SK-N-SH (cell line): ENCODE measurements around the gene DUSP3. TPM values are rescaled to one million over a fixed set of nuclear protein-coding genes. Genes with fewer than 3 reads are reported as not detected.
A peak's percentile ranks its signal among the peaks of the same experiment; 100 is the strongest.

Source experiments
- CTCF ChIA-PET: fragments of 300-600, 350-600 bp; formaldehyde crosslinking; extraction: SDS; loops from one replicate; lab custom pipeline; 2021; lab: Yijun Ruan, JAX
- POLR2A ChIA-PET: fragments of 350-600 bp; sonication (Branson Sonifier 250); formaldehyde crosslinking; extraction: SDS; loops from one replicate; lab custom pipeline; 2020; ENCODE audit warnings: antibody characterized with exemption, inconsistent platforms; lab: Yijun Ruan, JAX
- DNase-seq: peaks from one replicate; pipeline ENCODE4 v3.0.0; 2012
- H2AFZ ChIP-seq: fragments of 200-600 bp; sonication (generic); 2 replicates; pipeline ENCODE4 v1.8.1; 2016; ENCODE audit warnings: antibody characterized with exemption, mild to moderate bottlenecking, low read depth
- H3F3A ChIP-seq: fragments of 200-600 bp; sonication (generic); replicated peaks from 2 replicates; pipeline ENCODE3; 2016; ENCODE audit warnings: antibody characterized with exemption, mild to moderate bottlenecking; ENCODE audit not compliant: insufficient read depth
- H3K27ac ChIP-seq, 2 experiments: fragments of 200-500 bp in 1 of 2; fragments of 200-600 bp in 1 of 2; sonication (Bioruptor generic) in 1 of 2; sonication (generic), shearing (Covaris generic) in 1 of 2; 2 replicates each; pipeline versions ENCODE4 v1.5.1 to v1.6.1; 2014 to 2016; ENCODE audit warnings: low read depth in 2 of 2, inconsistent platforms in 1 of 2, low read length in 1 of 2, mild to moderate bottlenecking in 1 of 2, mixed read lengths in 1 of 2
- H3K27me3 ChIP-seq: fragments of 200-600 bp; sonication (generic), shearing (Covaris generic); 2 replicates; pipeline ENCODE4 v1.6.1; 2016; ENCODE audit warnings: mixed run types; ENCODE audit not compliant: insufficient read depth
- H3K36me3 ChIP-seq, 2 experiments: fragments of 200-500 bp in 1 of 2; fragments of 200-600 bp in 1 of 2; sonication (Bioruptor generic) in 1 of 2; sonication (generic) in 1 of 2; replicated peaks in 1 of 2; 2 replicates each; pipeline versions ENCODE3 to v1.5.1; 2014 to 2016; ENCODE audit warnings: low read length in 1 of 2, mild to moderate bottlenecking in 1 of 2; ENCODE audit not compliant: insufficient read depth in 2 of 2, control insufficient read depth in 1 of 2
- H3K4me1 ChIP-seq, 2 experiments: fragments of 200-500 bp in 1 of 2; fragments of 200-600 bp in 1 of 2; sonication (Bioruptor generic) in 1 of 2; sonication (generic), shearing (Covaris generic) in 1 of 2; 2 replicates each; pipeline versions ENCODE4 v1.5.1 to v1.6.1; 2014 to 2016; ENCODE audit warnings: low read depth in 1 of 2, low read length in 1 of 2, mixed run types in 1 of 2; ENCODE audit not compliant: insufficient read depth in 2 of 2, control insufficient read depth in 1 of 2
- H3K4me2 ChIP-seq: fragments of 200-600 bp; sonication (generic), shearing (Covaris generic); 2 replicates; pipeline ENCODE4 v1.6.1; 2017; ENCODE audit warnings: mixed run types
- H3K4me3 ChIP-seq, 2 experiments: fragments of 200-500 bp in 1 of 2; fragments of 200-600 bp in 1 of 2; sonication (Bioruptor generic) in 1 of 2; sonication (generic), shearing (Covaris generic) in 1 of 2; 2 replicates each; pipeline versions ENCODE4 v1.5.1 to v1.8.1; 2014 to 2016; ENCODE audit warnings: low read depth in 2 of 2, inconsistent platforms in 1 of 2, low read length in 1 of 2, mild to moderate bottlenecking in 1 of 2, mixed read lengths in 1 of 2, moderate library complexity in 1 of 2
- H3K79me2 ChIP-seq: fragments of 200-600 bp; sonication (generic); 2 replicates; pipeline ENCODE4 v1.8.1; 2017; ENCODE audit warnings: mild to moderate bottlenecking; ENCODE audit not compliant: insufficient read depth
- H3K9ac ChIP-seq: fragments of 200-600 bp; sonication (generic); 2 replicates; pipeline ENCODE4 v1.6.1; 2017; ENCODE audit warnings: mixed run types
- H3K9me2 ChIP-seq: fragments of 200-600 bp; sonication (generic); 2 replicates; pipeline ENCODE4 v1.6.1; 2017; ENCODE audit warnings: mixed run types
- H3K9me3 ChIP-seq: fragments of 200-600 bp; sonication (generic); 2 replicates; pipeline ENCODE4 v1.6.1; 2017; ENCODE audit warnings: mixed run types, mild to moderate bottlenecking, moderate library complexity
- H4K20me1 ChIP-seq: fragments of 200-600 bp; sonication (generic); 2 replicates; pipeline ENCODE4 v1.6.1; 2017; ENCODE audit warnings: mild to moderate bottlenecking, mixed run types; ENCODE audit not compliant: insufficient read depth
- CTCF ChIP-seq: fragments of 200-600 bp; sonication (generic); IDR thresholded peaks from 2 replicates; pipeline ENCODE4 v1.6.1; 2017; ENCODE audit warnings: antibody characterized with exemption, mild to moderate bottlenecking, moderate library complexity
- ELF1 ChIP-seq: IDR thresholded peaks from 2 replicates; pipeline ENCODE4 v1.4.0; 2012
- JUND ChIP-seq: IDR thresholded peaks from 2 replicates; pipeline ENCODE4 v1.4.0; 2012
- MAX ChIP-seq: IDR thresholded peaks from 2 replicates; pipeline ENCODE4 v1.4.0; 2012; ENCODE audit warnings: low read depth
- MXI1 ChIP-seq: IDR thresholded peaks from 2 replicates; pipeline ENCODE4 v1.6.1; 2012; ENCODE audit warnings: mild to moderate bottlenecking, low read depth, low read length, improper control_type of control experiment
- NFIC ChIP-seq: IDR thresholded peaks from 2 replicates; pipeline ENCODE4 v1.4.0; 2012; ENCODE audit warnings: borderline replicate concordance
- REST ChIP-seq: IDR thresholded peaks from 2 replicates; pipeline ENCODE4 v1.6.1; 2012; ENCODE audit warnings: mild to moderate bottlenecking, low read depth, low read length, moderate library complexity
- TAF1 ChIP-seq: IDR thresholded peaks from 2 replicates; pipeline ENCODE4 v1.6.1; 2012; ENCODE audit warnings: low read depth, mild to moderate bottlenecking, low read length, moderate library complexity, borderline replicate concordance
- TCF12 ChIP-seq: IDR thresholded peaks from 2 replicates; pipeline ENCODE4 v1.4.0; 2012
- USF1 ChIP-seq: IDR thresholded peaks from 2 replicates; pipeline ENCODE4 v1.4.0; 2012; ENCODE audit warnings: low read depth, borderline replicate concordance
- ZBTB33 ChIP-seq: IDR thresholded peaks from 2 replicates; pipeline ENCODE4 v1.4.0; 2012; ENCODE audit warnings: low read depth, borderline replicate concordance
- WGBS: methylation state at CpG from one replicate; pipeline ENCODE4 v1.1.6; 2017; ENCODE audit warnings: low lambda C conversion rate; 5-methylcytosine and 5-hydroxymethylcytosine counted together
- polyA plus RNA-seq, 3 experiments: library from polyadenylated mRNA; depleted of rRNA; stranded (reverse); fragments of >200 nt; gene quantifications; 2 replicates each; pipeline ENCODE4 v1.2.3, GENCODE V29; 2012

The DUSP3 gene
- polyA plus RNA-seq, 1 of the 3 experiments (the other 2 are of a cell fraction), result 31.5 TPM

- 46% methylated on average over 5 of the region's 5 CpGs for WGBS
- Histone ChIP-seq H3K27me3 (no peaks in the 10 kb centered on the region), H3K4me2 (peak overlapping the region; percentile 46; the same call in 1 of the 2 replicates), H3K36me3 (no peaks in the 10 kb centered on the region), H3K79me2 (no peaks in the 10 kb centered on the region), H3K27ac (peak overlapping the region in 1 of 2 experiments; percentile 81; a peak in 2 of 4 replicates), H3K9me3 (no peaks in the 10 kb centered on the region), H3K9ac (peak overlapping the region; percentile 46; the same call in 1 of the 2 replicates), H2AFZ (peak overlapping the region; percentile 83), H3K4me3 (no peak overlapping the region), H3F3A (peaks cover 29% of the 10 kb centered on the region), H3K4me1 (peaks cover 1 to 11% of the 10 kb centered on the region in 2 experiments; a peak in 2 of 4 replicates), H4K20me1 (no peaks in the 10 kb centered on the region), H3K9me2 (no peaks in the 10 kb centered on the region)
- CTCF ChIA-PET, result no interaction called here
- POLR2A ChIA-PET, result no interaction called here
- TF ChIP-seq TCF12 (no peak), USF1 (no peak), CTCF (peak; percentile 25), MXI1 (no peak), NFIC (no peak), JUND (0 out of 2 replicates have a peak, but pooled peaks have one; percentile 4), TAF1 (no peak), REST (no peak), MAX (0 out of 2 replicates have a peak, but pooled peaks have one; percentile 2), ELF1 (no peak), ZBTB33 (no peak)
- no peak for DNase-seq
Measured at GRCh38 chr17:43784628-43785101, 5.9 kb upstream of the DUSP3 start.
